CD4-positive, alpha-beta T cell treated with Interferon gamma for 1 hour (primary cell): ENCODE results near the gene LCN15.

Experiments
- DNase-seq: peaks from one replicate; pipeline ENCODE4 v3.0.0-alpha.2; 2020

Gene LCN15

GRCh38 chr9:136754059-136754572, 10.2 kb downstream of the LCN15 start:
- peak; percentile 49 for DNase-seq

- DNase-seq, result no peak
Measured at GRCh38 chr9:136753371-136754058, 10.8 kb downstream of the LCN15 start.

GRCh38 chr9:136751814-136752213, 12.5 kb downstream of the LCN15 start:
- DNase-seq, result no peak

GRCh38 chr9:136751244-136751643, 13.1 kb downstream of the LCN15 start:
- no peak for DNase-seq

- no peak for DNase-seq
Measured at GRCh38 chr9:136750526-136750925, 13.8 kb downstream of the LCN15 start.

GRCh38 chr9:136748666-136749611, 15.4 kb downstream of the LCN15 start:
- DNase-seq, result no peak

- DNase-seq, result no peak
Measured at GRCh38 chr9:136748201-136748600, 16.1 kb downstream of the LCN15 start, which contains the start of gene LCN6. Gene LCN6, minus strand, starts transcription at chr9:136748525. Its CDS starts 42 bp downstream, at chr9:136748483.

GRCh38 chr9:136747161-136748060, 16.9 kb downstream of the LCN15 start:
- no peak for DNase-seq

- DNase-seq, result no peak
Measured at GRCh38 chr9:136746621-136747020, 17.7 kb downstream of the LCN15 start.

GRCh38 chr9:136746155-136746490, 18.2 kb downstream of the LCN15 start:
- DNase-seq, result no peak

- no peak for DNase-seq
Measured at GRCh38 chr9:136745389-136746154, 18.7 kb downstream of the LCN15 start.

- DNase-seq, result no peak
Measured at GRCh38 chr9:136744773-136745172, 19.5 kb downstream of the LCN15 start.

GRCh38 chr9:136743639-136744211, 20.6 kb downstream of the LCN15 start:
- no peak for DNase-seq

- no peak for DNase-seq
Measured at GRCh38 chr9:136742591-136743391, 21.5 kb downstream of the LCN15 start, which contains the start of gene LCN10. Gene LCN10, minus strand, starts transcription at chr9:136742940. Its CDS starts 37 bp downstream, at chr9:136742903.

GRCh38 chr9:136741883-136742571, 22.3 kb downstream of the LCN15 start:
- peak; percentile 20 for DNase-seq

GRCh38 chr9:136740971-136741882, 23.1 kb downstream of the LCN15 start:
- DNase-seq, result no peak

- no peak for DNase-seq
Measured at GRCh38 chr9:136740491-136740890, 23.8 kb downstream of the LCN15 start.

- no peak for DNase-seq
Measured at GRCh38 chr9:136740069-136740468, 24.2 kb downstream of the LCN15 start.

GRCh38 chr9:136739509-136739908, 24.8 kb downstream of the LCN15 start:
- DNase-seq, result no peak
